GM19452 (cell line): Measurements from ENCODE around the gene OPA3.
A peak's percentile ranks its signal among the peaks of the same experiment; 100 is the strongest.
"Not testable (repeated sequence)": the region's sequence is repeated elsewhere in the genome, so short reads cannot be mapped to it uniquely, and the experiment has no call there.

ENCODE experiments used
- ATAC-seq: cut with Tn5 transposase; IDR thresholded peaks from one replicate; pipeline ENCODE4 v1.9.1; 2021; ENCODE audit not compliant: unreplicated experiment

The OPA3 gene

GRCh38 chr19:45584332-45585157 is at the start of gene OPA3:
Gene OPA3 (minus strand): TSS chr19:45584802. CDS start chr19:45584764, 38 bp downstream.
- peak; percentile 90 for ATAC-seq

GRCh38 chr19:45632468-45633196 is 48.0 kb upstream of the OPA3 start:
- ATAC-seq: no peak

- no peak for ATAC-seq
These were observed 45.9 kb upstream of the OPA3 start for GRCh38 chr19:45630463-45630862.

- no peak for ATAC-seq
These were observed 45.1 kb upstream of the OPA3 start for GRCh38 chr19:45629704-45630103.

- not testable (repeated sequence) for ATAC-seq
These were observed 43.6 kb upstream of the OPA3 start for GRCh38 chr19:45628219-45628618.

- no peak for ATAC-seq
These were observed 39.4 kb upstream of the OPA3 start for GRCh38 chr19:45623984-45624383.

GRCh38 chr19:45621976-45622503 is 37.4 kb upstream of the OPA3 start:
- no peak for ATAC-seq

- no peak for ATAC-seq
These were observed 36.8 kb upstream of the OPA3 start for GRCh38 chr19:45621389-45621788.

- ATAC-seq: no peak
These were observed 32.1 kb upstream of the OPA3 start for GRCh38 chr19:45616704-45617017.

GRCh38 chr19:45615795-45616703 is 31.4 kb upstream of the OPA3 start:
- no peak for ATAC-seq

- not testable (repeated sequence) for ATAC-seq
These were observed 30.5 kb upstream of the OPA3 start for GRCh38 chr19:45615056-45615455.

GRCh38 chr19:45613926-45614725 is 29.5 kb upstream of the OPA3 start:
- peak; percentile 74 for ATAC-seq

GRCh38 chr19:45608948-45609347 is 24.3 kb upstream of the OPA3 start:
- ATAC-seq: no peak

GRCh38 chr19:45607071-45608029 is 22.7 kb upstream of the OPA3 start:
- ATAC-seq: no peak

GRCh38 chr19:45601524-45602374 is 17.1 kb upstream of the OPA3 start, which contains the start of gene GPR4:
Gene GPR4 (minus strand): TSS chr19:45602212. CDS start chr19:45591866, 10,346 bp downstream.
- no peak for ATAC-seq

- no peak for ATAC-seq
These were observed 16.5 kb upstream of the OPA3 start for GRCh38 chr19:45601115-45601514.

GRCh38 chr19:45600340-45600885 is 15.8 kb upstream of the OPA3 start:
- no peak for ATAC-seq

GRCh38 chr19:45599286-45599685 is 14.7 kb upstream of the OPA3 start:
- ATAC-seq: no peak
